Inferior parietal cortex (tissue), 1 donor: ENCODE data around the gene ARSB.

Source experiments
- DNase-seq: peaks from one replicate; pipeline ENCODE4 v3.0.0-alpha.2; 2016; ENCODE audit errors: extremely low spot score

ARSB gene

GRCh38 chr5:78805474-78806124 is 179.5 kb downstream of the ARSB start:
- no peak for DNase-seq

GRCh38 chr5:78804995-78805394 is 180.1 kb downstream of the ARSB start:
- DNase-seq: no peak

GRCh38 chr5:78803941-78804340 is 181.2 kb downstream of the ARSB start:
- no peak for DNase-seq

- DNase-seq: no peak
These were observed 181.8 kb downstream of the ARSB start for GRCh38 chr5:78803353-78803752.

- DNase-seq: no peak
These were observed 183.7 kb downstream of the ARSB start for GRCh38 chr5:78801413-78801812.

- no peak for DNase-seq
These were observed 185.7 kb downstream of the ARSB start for GRCh38 chr5:78799266-78800017.

- no peak for DNase-seq
These were observed 186.5 kb downstream of the ARSB start for GRCh38 chr5:78798673-78799029.

- DNase-seq: no peak
These were observed 187.0 kb downstream of the ARSB start for GRCh38 chr5:78797936-78798672.

- no peak for DNase-seq
These were observed 189.4 kb downstream of the ARSB start for GRCh38 chr5:78795757-78796156.

- DNase-seq: no peak
These were observed 190.4 kb downstream of the ARSB start for GRCh38 chr5:78794693-78795215.

GRCh38 chr5:78793907-78794662 is 191.0 kb downstream of the ARSB start:
- no peak for DNase-seq

GRCh38 chr5:78792345-78793055 is 192.6 kb downstream of the ARSB start:
- DNase-seq: no peak

GRCh38 chr5:78791501-78792100 is 193.5 kb downstream of the ARSB start:
- DNase-seq: no peak

- DNase-seq: no peak
These were observed 197.3 kb downstream of the ARSB start for GRCh38 chr5:78787783-78788182.

- DNase-seq: no peak
These were observed 199.7 kb downstream of the ARSB start for GRCh38 chr5:78785454-78785853.

- DNase-seq: no peak
These were observed 201.5 kb downstream of the ARSB start for GRCh38 chr5:78783434-78784130.

- DNase-seq: no peak
These were observed 202.4 kb downstream of the ARSB start for GRCh38 chr5:78782728-78783127.

GRCh38 chr5:78781611-78782286 is 203.4 kb downstream of the ARSB start:
- DNase-seq: no peak

GRCh38 chr5:78779771-78780616 is 205.1 kb downstream of the ARSB start:
- DNase-seq: no peak
